ENCODE results near the gene KCNQ1.

Gene KCNQ1

GRCh38 chr11:2892967-2893528 is 448.2 kb downstream of the KCNQ1 start:
- TF ChIP-seq CTCF (IDR thresholded peaks at IDR 0.05): no peak

- TF ChIP-seq CTCF (IDR thresholded peaks at IDR 0.05): no peak
Observed at GRCh38 chr11:2893935-2894334, 449.1 kb downstream of the KCNQ1 start.

- TF ChIP-seq CTCF (IDR thresholded peaks at IDR 0.05): no peak
Observed at GRCh38 chr11:2896047-2896446, 451.2 kb downstream of the KCNQ1 start.

- TF ChIP-seq CTCF (IDR thresholded peaks at IDR 0.05): no peak
Observed at GRCh38 chr11:2897048-2897447, 452.2 kb downstream of the KCNQ1 start.

- TF ChIP-seq CTCF (IDR thresholded peaks at IDR 0.05): no peak
Observed at GRCh38 chr11:2898366-2899079, 453.7 kb downstream of the KCNQ1 start.
